GM23338 (cell line): ENCODE measurements around the gene ADCY1. TPM values are rescaled to one million over a fixed set of nuclear protein-coding genes. Genes with fewer than 3 reads are reported as not detected.

Experiments
- ATAC-seq: fragments of 200-7000 bp; cut with Tn5 transposase; 3 replicates; pipeline ENCODE4 v1.9.1; 2020
- DNase-seq: peaks from one replicate; pipeline ENCODE4 v3.0.0-alpha.2; 2015; ENCODE audit warnings: low spot score
- H2AFZ ChIP-seq: fragments of 200-600 bp; sonication (generic); 2 replicates; pipeline ENCODE4 v1.8.0; 2016; ENCODE audit warnings: antibody characterized with exemption, mild to moderate bottlenecking, moderate library complexity
- H3F3A ChIP-seq: fragments of 200-600 bp; sonication (generic); replicated peaks from 2 replicates; pipeline ENCODE4 v1.8.0; 2017; ENCODE audit warnings: antibody characterized with exemption, mixed run types, low read depth
- H3K27ac ChIP-seq: fragments of 200-600 bp; sonication (generic); 2 replicates; pipeline ENCODE4 v1.6.1; 2016; ENCODE audit warnings: low read depth
- H3K27me3 ChIP-seq: fragments of 200-600 bp; sonication (generic); 2 replicates; pipeline ENCODE4 v1.8.0; 2016; ENCODE audit warnings: mild to moderate bottlenecking, mixed run types, moderate library complexity; ENCODE audit not compliant: insufficient read depth
- H3K36me3 ChIP-seq: fragments of 200-600 bp; sonication (generic); 2 replicates; pipeline ENCODE4 v1.8.0; 2016; ENCODE audit warnings: mild to moderate bottlenecking; ENCODE audit not compliant: insufficient read depth
- H3K4me1 ChIP-seq: fragments of 200-600 bp; sonication (generic); 2 replicates; pipeline ENCODE4 v1.8.0; 2016; ENCODE audit warnings: mild to moderate bottlenecking, moderate library complexity; ENCODE audit not compliant: insufficient read depth
- H3K4me2 ChIP-seq: fragments of 200-600 bp; sonication (generic); 2 replicates; pipeline ENCODE4 v1.7.1; 2017; ENCODE audit warnings: mixed run types
- H3K4me3 ChIP-seq: fragments of 200-600 bp; sonication (generic); 2 replicates; pipeline ENCODE4 v1.6.1; 2016; ENCODE audit warnings: mixed run types
- H3K79me2 ChIP-seq: fragments of 200-600 bp; sonication (generic); replicated peaks from 2 replicates; pipeline ENCODE4 v1.8.0; 2017; ENCODE audit warnings: mild to moderate bottlenecking; ENCODE audit not compliant: insufficient read depth
- H3K9me2 ChIP-seq: fragments of 200-600 bp; sonication (generic); 2 replicates; pipeline ENCODE4 v1.8.0; 2017; ENCODE audit not compliant: insufficient read depth
- H4K20me1 ChIP-seq: fragments of 200-600 bp; sonication (generic); replicated peaks from 2 replicates; pipeline ENCODE4 v1.8.0; 2017; ENCODE audit warnings: mild to moderate bottlenecking; ENCODE audit not compliant: insufficient read depth
- H3K27ac Mint-ChIP-seq: 2 replicates; pipeline ENCODE4 v1.8.0; 2020; ENCODE audit warnings: inconsistent platforms, mild to moderate bottlenecking, moderate library complexity, mixed read lengths
- H3K27me3 Mint-ChIP-seq: 3 replicates; pipeline ENCODE4 v1.8.0; 2022; ENCODE audit warnings: low read depth, mild to moderate bottlenecking, moderate library complexity, mixed read lengths, inconsistent platforms; ENCODE audit not compliant: insufficient read depth, poor library complexity
- H3K36me3 Mint-ChIP-seq: 3 replicates; pipeline ENCODE4 v1.8.0; 2021; ENCODE audit warnings: low read depth, mild to moderate bottlenecking, inconsistent platforms, moderate library complexity, mixed read lengths
- H3K4me1 Mint-ChIP-seq: 3 replicates; pipeline ENCODE4 v1.8.0; 2020; ENCODE audit warnings: mild to moderate bottlenecking, inconsistent platforms, mixed read lengths
- H3K4me3 Mint-ChIP-seq: 3 replicates; pipeline ENCODE4 v1.8.0; 2021; ENCODE audit warnings: moderate library complexity, mild to moderate bottlenecking, inconsistent platforms, mixed read lengths
- H3K9me3 Mint-ChIP-seq: 3 replicates; pipeline ENCODE4 v1.8.0; 2020; ENCODE audit warnings: moderate library complexity, mild to moderate bottlenecking, inconsistent platforms, mixed read lengths
- CREB1 ChIP-seq: fragments of 250-450 bp; sonication (Bioruptor Pico); IDR thresholded peaks from 2 replicates; pipeline ENCODE4 v1.5.0; 2020; ENCODE audit warnings: low read depth, mild to moderate bottlenecking, moderate library complexity
- EZH2 ChIP-seq: fragments of 200-600 bp; sonication (generic); IDR thresholded peaks from one replicate; pipeline ENCODE4 v1.8.0; 2017; ENCODE audit warnings: antibody characterized with exemption, mild to moderate bottlenecking, low read depth; ENCODE audit not compliant: unreplicated experiment
- EZH2phosphoT487 ChIP-seq: fragments of 200-600 bp; sonication (generic); IDR thresholded peaks from one replicate; pipeline ENCODE4 v1.8.1; 2018; ENCODE audit warnings: antibody characterized with exemption; ENCODE audit not compliant: unreplicated experiment
- JUNB ChIP-seq: IDR thresholded peaks from one replicate; pipeline ENCODE4 v1.6.1; 2016; ENCODE audit warnings: antibody characterized with exemption; ENCODE audit not compliant: unreplicated experiment
- NANOG ChIP-seq: IDR thresholded peaks from 2 replicates; pipeline ENCODE4 v1.6.1; 2016; ENCODE audit warnings: antibody characterized with exemption, borderline replicate concordance
- POLR2AphosphoS5 ChIP-seq: IDR thresholded peaks from 2 replicates; pipeline ENCODE4 v1.6.1; 2016; ENCODE audit warnings: antibody characterized with exemption, low read depth
- STAT1 ChIP-seq: IDR thresholded peaks from one replicate; pipeline ENCODE4 v1.6.1; 2016; ENCODE audit warnings: antibody characterized with exemption; ENCODE audit not compliant: unreplicated experiment
- ZNF114 ChIP-seq: fragments of 250-450 bp; sonication (Bioruptor Pico); IDR thresholded peaks from 2 replicates; pipeline ENCODE4 v1.5.0; 2020; ENCODE audit warnings: mild to moderate bottlenecking, moderate library complexity
- ZNF331 ChIP-seq: fragments of 250-450 bp; sonication (Bioruptor Pico); IDR thresholded peaks from 2 replicates; pipeline ENCODE4 v1.5.0; 2020; ENCODE audit warnings: low read depth, mild to moderate bottlenecking, moderate library complexity
- ZNF462 ChIP-seq: fragments of 250-450 bp; sonication (Bioruptor Pico); IDR thresholded peaks from 2 replicates; pipeline ENCODE4 v1.5.0; 2020; ENCODE audit warnings: mild to moderate bottlenecking, moderate library complexity
- polyA plus RNA-seq: library from polyadenylated mRNA; unstranded; fragments of >200 nt; fragmentation: Nextera tagmentation; extraction: Ambion mirVana; gene quantifications from 2 replicates; pipeline ENCODE4 v1.2.1, GENCODE V29; 2016
- total RNA-seq: library from RNA; depleted of rRNA; stranded (reverse); fragments of >200 nt; shearing (Covaris generic); gene quantifications from 2 replicates; pipeline ENCODE4 v1.2.3, GENCODE V29; 2014

The ADCY1 gene
- total and polyA plus RNA-seq, 2 experiments from 2014 or later: 2.3 to 18.7 TPM

- TF ChIP-seq CREB1 (CRISPR knock-in tag) (no peak), POLR2AphosphoS5 (no peak), ZNF331 (CRISPR knock-in tag) (no peak), EZH2 (no peak), JUNB (no peak), STAT1 (no peak), ZNF114 (no peak), EZH2phosphoT487 (no peak)
These were observed 84.7 kb downstream of the ADCY1 start (continued) for GRCh38 chr7:45658716-45659495.

GRCh38 chr7:45659496-45660139 is 85.5 kb downstream of the ADCY1 start:
- H3F3A ChIP-seq: no peaks in the 10 kb centered on the region
- no peak overlapping the region for H2AFZ ChIP-seq
- no peaks in the 10 kb centered on the region for H3K4me1 ChIP-seq
- ATAC-seq: no peak
- H3K27me3 ChIP-seq: no peaks in the 10 kb centered on the region
- peaks cover 3% of the 10 kb centered on the region; the same call in 2 of the 3 replicates for H3K36me3 Mint-ChIP-seq
- no peak for DNase-seq
- H3K4me3 Mint-ChIP-seq: no peak overlapping the region
- H4K20me1 ChIP-seq: no peaks in the 10 kb centered on the region
- H3K9me2 ChIP-seq: no peaks in the 10 kb centered on the region
- H3K4me3 ChIP-seq: no peak overlapping the region
- peaks cover 20% of the 10 kb centered on the region for H3K27me3 Mint-ChIP-seq
- peak overlapping the region; percentile 68; the same call in 1 of the 2 replicates for H3K27ac Mint-ChIP-seq
- no peaks in the 10 kb centered on the region for H3K36me3 ChIP-seq
- H3K27ac ChIP-seq: no peak overlapping the region
- H3K4me2 ChIP-seq: no peak overlapping the region
- H3K9me3 Mint-ChIP-seq: peaks cover 2% of the 10 kb centered on the region; the same call in 2 of the 3 replicates
- H3K79me2 ChIP-seq: no peaks in the 10 kb centered on the region
- H3K4me1 Mint-ChIP-seq: no peaks in the 10 kb centered on the region
- TF ChIP-seq ZNF331 (CRISPR knock-in tag): no peak
- TF ChIP-seq EZH2phosphoT487: no peak
- TF ChIP-seq CREB1 (CRISPR knock-in tag): no peak
- TF ChIP-seq ZNF462 (CRISPR knock-in tag): no peak
- TF ChIP-seq STAT1: no peak
- no peak for TF ChIP-seq NANOG
- TF ChIP-seq ZNF114: no peak
- TF ChIP-seq EZH2: no peak
